IMR-90 (cell line): Measurements from ENCODE around the gene C1orf167. TPM values are rescaled to one million over a fixed set of nuclear protein-coding genes. Genes with fewer than 3 reads are reported as not detected.

Source experiments
- ATAC-seq: fragments of 200-7000 bp; cut with Tn5 transposase; 2 replicates; pipeline ENCODE4 v1.9.1; 2020; ENCODE audit warnings: low read depth, mild to moderate bottlenecking, moderate library complexity
- BruUV-seq: library from RNA; stranded (reverse); fragments of 400-500 nt; replicated peaks from 2 replicates; lab custom pipeline; 2021; lab: Mats Ljungman, UMichigan
- CTCF ChIA-PET: fragments of 300-600 bp; formaldehyde crosslinking; extraction: SDS; loops from one replicate; lab custom pipeline; 2021; ENCODE audit warnings: antibody characterized with exemption; lab: Yijun Ruan, JAX
- POLR2A ChIA-PET: fragments of 300-600 bp; sonication (Branson Sonifier 250); formaldehyde crosslinking; loops from one replicate; lab custom pipeline; 2022; ENCODE audit warnings: antibody characterized with exemption; ENCODE audit not compliant: unreplicated experiment; lab: Charles Lee
- DNase-seq: peaks from one replicate; pipeline ENCODE4 v3.0.0; 2013
- H2AFZ ChIP-seq: replicated peaks from 2 replicates; pipeline ENCODE3; 2013; ENCODE audit warnings: low read length, mild to moderate bottlenecking; ENCODE audit not compliant: poor library complexity
- H2AK5ac ChIP-seq: 2 replicates; pipeline ENCODE4 v1.6.1; 2013; ENCODE audit warnings: low read depth, low read length, inconsistent platforms
- H2AK9ac ChIP-seq: replicated peaks from 2 replicates; pipeline ENCODE3; 2013; ENCODE audit warnings: mild to moderate bottlenecking, low read depth, low read length, moderate library complexity; ENCODE audit not compliant: poor library complexity
- H2BK120ac ChIP-seq: 2 replicates; pipeline ENCODE4 v1.6.1; 2013; ENCODE audit warnings: low read depth, low read length, inconsistent platforms
- H2BK15ac ChIP-seq: 3 replicates; pipeline ENCODE4 v1.6.1; 2013; ENCODE audit warnings: low read depth, low read length, inconsistent platforms
- H2BK20ac ChIP-seq: 2 replicates; pipeline ENCODE4 v1.6.1; 2013; ENCODE audit warnings: low read depth, mild to moderate bottlenecking, inconsistent platforms, low read length, moderate library complexity
- H2BK5ac ChIP-seq: 2 replicates; pipeline ENCODE4 v1.6.1; 2013; ENCODE audit warnings: mild to moderate bottlenecking, low read depth, low read length, inconsistent platforms; ENCODE audit not compliant: poor library complexity, severe bottlenecking
- H3K14ac ChIP-seq: replicated peaks from 2 replicates; pipeline ENCODE4 v1.6.1; 2013; ENCODE audit warnings: low read depth, low read length, inconsistent platforms
- H3K18ac ChIP-seq: 2 replicates; pipeline ENCODE4 v1.6.1; 2013; ENCODE audit warnings: low read depth, low read length, control low read depth
- H3K23ac ChIP-seq: 2 replicates; pipeline ENCODE4 v1.6.1; 2013; ENCODE audit warnings: low read depth, low read length, inconsistent platforms
- H3K27ac ChIP-seq: 2 replicates; pipeline ENCODE4 v1.5.1; 2013; ENCODE audit warnings: mild to moderate bottlenecking, control low read depth, low read length; ENCODE audit not compliant: insufficient read depth
- H3K27me3 ChIP-seq: 2 replicates; pipeline ENCODE4 v1.6.1; 2013; ENCODE audit warnings: low read length; ENCODE audit not compliant: control insufficient read depth, insufficient read depth
- H3K36me3 ChIP-seq: 2 replicates; pipeline ENCODE4 v1.6.1; 2013; ENCODE audit warnings: low read length, mixed read lengths; ENCODE audit not compliant: control insufficient read depth, insufficient read depth
- H3K4ac ChIP-seq: 2 replicates; pipeline ENCODE4 v1.6.1; 2013; ENCODE audit warnings: low read depth, low read length, inconsistent platforms
- H3K4me1 ChIP-seq: 2 replicates; pipeline ENCODE4 v1.6.1; 2013; ENCODE audit warnings: low read length, mixed read lengths; ENCODE audit not compliant: control insufficient read depth, insufficient read depth
- H3K4me2 ChIP-seq: 2 replicates; pipeline ENCODE4 v1.6.1; 2013; ENCODE audit warnings: low read depth, mild to moderate bottlenecking, control low read depth, low read length, moderate library complexity
- H3K4me3 ChIP-seq: 2 replicates; pipeline ENCODE4 v1.5.1; 2013; ENCODE audit warnings: low read depth, mild to moderate bottlenecking, control low read depth, low read length, moderate library complexity; ENCODE audit not compliant: insufficient read depth
- H3K56ac ChIP-seq: 2 replicates; pipeline ENCODE4 v1.6.1; 2013; ENCODE audit warnings: low read length, inconsistent platforms; ENCODE audit not compliant: insufficient read depth; ENCODE audit errors: extremely low read depth
- H3K79me1 ChIP-seq, 2 experiments: 2 replicates each; pipeline ENCODE4 v1.6.1; 2013; ENCODE audit warnings: low read length in 2 of 2, inconsistent platforms in 1 of 2, low read depth in 1 of 2
- H3K9ac ChIP-seq: 2 replicates; pipeline ENCODE4 v1.6.1; 2013; ENCODE audit warnings: low read depth, low read length, control low read depth
- H3K9me1 ChIP-seq: 2 replicates; pipeline ENCODE4 v1.6.1; 2013; ENCODE audit warnings: low read length, inconsistent platforms; ENCODE audit not compliant: insufficient read depth
- H3K9me3 ChIP-seq: 2 replicates; pipeline ENCODE4 v1.6.1; 2013; ENCODE audit warnings: low read length; ENCODE audit not compliant: control insufficient read depth, insufficient read depth
- H4K20me1 ChIP-seq: 2 replicates; pipeline ENCODE4 v1.6.1; 2013; ENCODE audit warnings: low read length, inconsistent platforms; ENCODE audit not compliant: insufficient read depth
- H4K5ac ChIP-seq: 2 replicates; pipeline ENCODE4 v1.6.1; 2013; ENCODE audit warnings: mild to moderate bottlenecking, low read depth, low read length, control low read depth
- H4K8ac ChIP-seq, 2 experiments: 2 replicates each; pipeline ENCODE4 v1.6.1; 2013; ENCODE audit warnings: low read depth in 2 of 2, low read length in 2 of 2, control low read depth in 1 of 2, inconsistent platforms in 1 of 2
- H4K91ac ChIP-seq: 2 replicates; pipeline ENCODE4 v1.6.1; 2013; ENCODE audit warnings: low read depth, low read length, inconsistent platforms; ENCODE audit not compliant: insufficient read depth
- BHLHE40 ChIP-seq: fragments of 150-350 bp; IDR thresholded peaks from 2 replicates; pipeline ENCODE4 v1.6.1; 2016; ENCODE audit warnings: mild to moderate bottlenecking, low read depth, low read length
- CEBPB ChIP-seq: IDR thresholded peaks from 2 replicates; pipeline ENCODE4 v1.6.1; 2012; ENCODE audit warnings: low read depth, low read length, improper control_type of control experiment
- FOS ChIP-seq: fragments of 150-350 bp; IDR thresholded peaks from 2 replicates; pipeline ENCODE4 v1.6.1; 2016; ENCODE audit warnings: low read depth, low read length
- MAFK ChIP-seq: IDR thresholded peaks from 2 replicates; pipeline ENCODE4 v1.6.1; 2012; ENCODE audit warnings: low read depth, low read length, improper control_type of control experiment
- MAZ ChIP-seq: IDR thresholded peaks from 2 replicates; pipeline ENCODE4 v1.6.1; 2012; ENCODE audit warnings: low read depth, mild to moderate bottlenecking, low read length, improper control_type of control experiment, moderate library complexity, borderline replicate concordance
- MXI1 ChIP-seq: IDR thresholded peaks from 2 replicates; pipeline ENCODE4 v1.6.1; 2012; ENCODE audit warnings: low read depth, mild to moderate bottlenecking, low read length, moderate library complexity, borderline replicate concordance
- NFE2L2 ChIP-seq: fragments of 150-350 bp; IDR thresholded peaks from 2 replicates; pipeline ENCODE4 v1.6.1; 2016; ENCODE audit warnings: low read depth, mild to moderate bottlenecking, low read length
- POLR2A ChIP-seq: IDR thresholded peaks from 2 replicates; pipeline ENCODE4 v1.6.1; 2012; ENCODE audit warnings: mild to moderate bottlenecking, low read depth, low read length
- RFX5 ChIP-seq: IDR thresholded peaks from 2 replicates; pipeline ENCODE4 v1.8.0; 2012; ENCODE audit warnings: low read depth, mild to moderate bottlenecking, low read length, moderate library complexity
- SMC3 ChIP-seq: fragments of 150-350 bp; IDR thresholded peaks from 2 replicates; pipeline ENCODE4 v1.6.1; 2016; ENCODE audit warnings: low read depth, mild to moderate bottlenecking, antibody characterized with exemption, low read length, moderate library complexity
- dilution Hi-C: fragments of 300-500 bp; cut with HindIII; formaldehyde crosslinking; loops from one replicate; pipeline ENCODE4 v1.14.3; 2018; ENCODE audit warnings: low sequenced_read_pairs; ENCODE audit not compliant: unreplicated experiment
- in situ Hi-C: fragments of 300-500 bp; cut with MboI; formaldehyde crosslinking; loops from 3 replicates; pipeline ENCODE4 v1.14.3; 2019; ENCODE audit warnings: low sequenced_read_pairs, inconsistent platforms, mixed read lengths
- intact Hi-C: fragments of 100-400 bp; cut with micrococcal nuclease; formaldehyde crosslinking; loops from 2 replicates; pipeline ENCODE4 v1.10.0; 2022
- polyA plus RNA-seq, 3 experiments: library from polyadenylated mRNA; depleted of rRNA; stranded (reverse); fragments of >200 nt; gene quantifications; 2 replicates each; pipeline ENCODE4 v1.2.3, GENCODE V29; 2012; ENCODE audit warnings: low replicate concordance in 1 of 3
- total RNA-seq: library from RNA; depleted of rRNA; stranded (reverse); fragments of >200 nt; gene quantifications from 2 replicates; pipeline ENCODE4 v1.2.3, GENCODE V29; 2012
- TF ChIP-seq, protein P1 (sequence below): fragments of 150-350 bp; IDR thresholded peaks from 2 replicates; pipeline ENCODE4 v1.6.1; 2017; ENCODE audit warnings: mild to moderate bottlenecking, antibody characterized with exemption, low read length, low read depth

The C1orf167 gene
- total and polyA plus RNA-seq, 2 of the 4 experiments (the other 2 are of a cell fraction): under 0.01 to 0.15 TPM

DNA sequence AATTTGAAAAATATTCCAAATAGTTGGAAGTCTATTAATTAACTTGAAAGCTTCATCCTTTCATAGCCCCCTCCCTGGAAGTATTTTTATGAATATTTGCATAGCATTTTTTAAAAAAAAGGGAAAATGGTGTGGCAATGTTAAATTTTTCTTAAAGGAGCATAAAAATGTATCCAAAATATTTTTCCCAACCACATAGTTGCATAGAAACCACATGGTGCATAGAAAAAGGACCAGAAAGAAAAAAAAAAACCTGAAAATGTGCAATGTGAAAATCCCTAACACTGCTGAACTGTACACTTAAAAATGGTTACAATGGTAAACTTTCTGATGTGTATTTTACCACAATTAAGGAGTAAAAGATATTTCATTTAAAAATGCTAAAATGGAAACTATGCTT is 8.0 kb downstream of the C1orf167 start:
- no peak overlapping the region for H3K18ac ChIP-seq
- TF ChIP-seq RFX5 (no peak), MXI1 (no peak), SMC3 (no peak), MAZ (no peak), MAFK (no peak), BHLHE40 (no peak), CEBPB (no peak), FOS (no peak), POLR2A (no peak), NFE2L2 (no peak)
- TF ChIP-seq, protein P1, sequence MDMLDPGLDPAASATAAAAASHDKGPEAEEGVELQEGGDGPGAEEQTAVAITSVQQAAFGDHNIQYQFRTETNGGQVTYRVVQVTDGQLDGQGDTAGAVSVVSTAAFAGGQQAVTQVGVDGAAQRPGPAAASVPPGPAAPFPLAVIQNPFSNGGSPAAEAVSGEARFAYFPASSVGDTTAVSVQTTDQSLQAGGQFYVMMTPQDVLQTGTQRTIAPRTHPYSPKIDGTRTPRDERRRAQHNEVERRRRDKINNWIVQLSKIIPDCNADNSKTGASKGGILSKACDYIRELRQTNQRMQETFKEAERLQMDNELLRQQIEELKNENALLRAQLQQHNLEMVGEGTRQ: no peak
- no peaks in the 10 kb centered on the region for H3K4me1 ChIP-seq
- H2BK120ac ChIP-seq: no peak overlapping the region
- H2BK20ac ChIP-seq: no peak overlapping the region
- in situ Hi-C loops: no loop called here
- no peak overlapping the region for H2AK5ac ChIP-seq
- H2AK9ac ChIP-seq: no peak overlapping the region
- H2AFZ ChIP-seq: no peak overlapping the region
- no peak overlapping the region for H3K4ac ChIP-seq
- H3K79me1 ChIP-seq: no peaks in the 10 kb centered on the region
- no peak overlapping the region for H3K14ac ChIP-seq
- dilution Hi-C loops: no loop called here
- no peaks in the 10 kb centered on the region for H4K20me1 ChIP-seq
- H3K4me3 ChIP-seq: no peak overlapping the region
- H3K9me3 ChIP-seq: no peaks in the 10 kb centered on the region
- no peak overlapping the region for H2BK5ac ChIP-seq
- POLR2A ChIA-PET: no interaction called here
- H4K8ac ChIP-seq: no peak overlapping the region
- no peak overlapping the region for H3K56ac ChIP-seq
- no peak overlapping the region for H3K9ac ChIP-seq
- CTCF ChIA-PET: no interaction called here
- H3K4me2 ChIP-seq: no peak overlapping the region
- no peak overlapping the region for H4K5ac ChIP-seq
- no peak overlapping the region for H3K27ac ChIP-seq
- no peak overlapping the region for H2BK15ac ChIP-seq
- no TSS peak for BruUV-seq
- no peak overlapping the region for H4K91ac ChIP-seq
- H3K27me3 ChIP-seq: peaks cover 18% of the 10 kb centered on the region
- no peak overlapping the region for H3K23ac ChIP-seq
- H3K36me3 ChIP-seq: no peaks in the 10 kb centered on the region
- intact Hi-C loops: no loop called here
- no peak for ATAC-seq
- no peaks in the 10 kb centered on the region for H3K9me1 ChIP-seq
- no peak for DNase-seq
